KOPT-K1 (cell line): ENCODE measurements around the gene TBC1D22B.

ENCODE experiments used
- H3K27ac ChIP-seq: fragments of 200-600 bp; sonication (generic); 2 replicates; pipeline ENCODE4 v1.5.1; 2016; ENCODE audit warnings: antibody characterized with exemption, mild to moderate bottlenecking, low read depth, low read length; ENCODE audit not compliant: poor library complexity, severe bottlenecking
- H3K36me3 ChIP-seq: fragments of 200-600 bp; sonication (generic); 2 replicates; pipeline ENCODE4 v1.5.1; 2017; ENCODE audit warnings: antibody characterized with exemption, mild to moderate bottlenecking, low read length, moderate library complexity; ENCODE audit not compliant: insufficient read depth
- H3K9me3 ChIP-seq: fragments of 200-600 bp; sonication (generic); 2 replicates; pipeline ENCODE4 v1.5.1; 2017; ENCODE audit warnings: antibody characterized with exemption, low read length, mild to moderate bottlenecking; ENCODE audit not compliant: insufficient read depth, poor library complexity, severe bottlenecking

The TBC1D22B gene

GRCh38 chr6:37354526-37355384 lies 97.2 kb downstream of the TBC1D22B start:
- Histone ChIP-seq H3K9me3 (no peaks in the 10 kb centered on the region), H3K36me3 (no peaks in the 10 kb centered on the region), H3K27ac (peak overlapping the region; percentile 74)

- H3K9me3 ChIP-seq, result no peaks in the 10 kb centered on the region
- H3K27ac ChIP-seq, result no peak overlapping the region
- peaks cover 22% of the 10 kb centered on the region for H3K36me3 ChIP-seq
Measured at GRCh38 chr6:37357288-37357687, 99.7 kb downstream of the TBC1D22B start.

GRCh38 chr6:37357860-37358259 lies 100.3 kb downstream of the TBC1D22B start:
- H3K27ac ChIP-seq, result no peak overlapping the region
- no peaks in the 10 kb centered on the region for H3K9me3 ChIP-seq
- H3K36me3 ChIP-seq, result peaks cover 23% of the 10 kb centered on the region

GRCh38 chr6:37359039-37359438 lies 101.5 kb downstream of the TBC1D22B start:
- Histone ChIP-seq H3K27ac (no peak overlapping the region), H3K36me3 (peaks cover 34% of the 10 kb centered on the region), H3K9me3 (no peaks in the 10 kb centered on the region)

- no peaks in the 10 kb centered on the region for H3K9me3 ChIP-seq
- H3K27ac ChIP-seq, result peak overlapping the region; percentile 14
- peaks cover 63% of the 10 kb centered on the region for H3K36me3 ChIP-seq
Measured at GRCh38 chr6:37362101-37362828, 104.7 kb downstream of the TBC1D22B start.

- Histone ChIP-seq H3K9me3 (no peaks in the 10 kb centered on the region), H3K27ac (no peak overlapping the region), H3K36me3 (peaks cover 88% of the 10 kb centered on the region)
Measured at GRCh38 chr6:37365791-37366190, 108.2 kb downstream of the TBC1D22B start.

- Histone ChIP-seq H3K9me3 (no peaks in the 10 kb centered on the region), H3K36me3 (peaks cover 88% of the 10 kb centered on the region), H3K27ac (no peak overlapping the region)
Measured at GRCh38 chr6:37366910-37367309, 109.3 kb downstream of the TBC1D22B start.

- H3K9me3 ChIP-seq, result no peaks in the 10 kb centered on the region
- H3K27ac ChIP-seq, result no peak overlapping the region
- H3K36me3 ChIP-seq, result peaks cover 95% of the 10 kb centered on the region
Measured at GRCh38 chr6:37368961-37369320, 111.4 kb downstream of the TBC1D22B start.

GRCh38 chr6:37369321-37370201 lies 112.0 kb downstream of the TBC1D22B start:
- Histone ChIP-seq H3K9me3 (no peaks in the 10 kb centered on the region), H3K27ac (no peak overlapping the region), H3K36me3 (peaks cover 97% of the 10 kb centered on the region)

GRCh38 chr6:37371154-37372083 lies 113.8 kb downstream of the TBC1D22B start:
- Histone ChIP-seq H3K9me3 (no peaks in the 10 kb centered on the region), H3K36me3 (peaks cover 98% of the 10 kb centered on the region), H3K27ac (no peak overlapping the region)

- Histone ChIP-seq H3K36me3 (peaks cover 98% of the 10 kb centered on the region), H3K27ac (no peak overlapping the region), H3K9me3 (no peaks in the 10 kb centered on the region)
Measured at GRCh38 chr6:37372116-37372515, 114.5 kb downstream of the TBC1D22B start.

GRCh38 chr6:37373822-37374471 lies 116.4 kb downstream of the TBC1D22B start:
- H3K36me3 ChIP-seq, result peaks cover 98% of the 10 kb centered on the region
- no peaks in the 10 kb centered on the region for H3K9me3 ChIP-seq
- no peak overlapping the region for H3K27ac ChIP-seq

- Histone ChIP-seq H3K27ac (no peak overlapping the region), H3K9me3 (no peaks in the 10 kb centered on the region), H3K36me3 (peaks cover 95% of the 10 kb centered on the region)
Measured at GRCh38 chr6:37375376-37375775, 117.8 kb downstream of the TBC1D22B start.
